Myocyte (in vitro differentiated cells): ENCODE results near the gene RAD51B. TPM values are rescaled to one million over a fixed set of nuclear protein-coding genes. Genes with fewer than 3 reads are reported as not detected.

Experiments used
- DNase-seq: peaks from one replicate; pipeline ENCODE4 v3.0.0-alpha.2; 2012; ENCODE audit warnings: low read depth
- total RNA-seq: library from RNA; depleted of rRNA; stranded (reverse); fragments of >200 nt; gene quantifications from 2 replicates; pipeline ENCODE4 v1.2.3, GENCODE V29; 2014

RAD51B gene
- total RNA-seq, 1 donor from 2014 or later = 70.0 TPM

DNA sequence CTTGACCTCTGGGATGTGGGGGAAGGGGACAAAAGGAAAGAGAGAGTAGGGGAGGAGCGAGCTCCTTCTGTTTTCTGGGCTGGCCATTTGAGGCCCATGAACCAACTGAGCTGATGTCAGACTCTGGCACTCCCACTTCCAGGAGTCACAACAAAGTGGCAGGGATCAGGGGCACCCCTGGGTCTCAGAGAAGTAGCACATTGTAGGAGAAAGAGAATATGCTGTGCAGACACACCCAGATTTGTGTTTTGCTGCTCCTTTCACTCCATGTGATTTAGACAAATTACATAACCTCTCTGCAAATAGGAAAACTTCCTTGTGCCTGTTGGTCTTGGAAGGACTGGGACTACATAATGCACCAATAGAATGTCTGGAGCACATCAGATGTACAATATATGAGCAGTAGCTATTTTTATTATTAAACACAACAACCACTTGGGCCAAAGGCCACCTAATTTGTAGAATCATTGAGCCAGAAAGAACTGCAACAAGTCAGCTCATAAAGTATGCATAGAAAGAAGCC, 707.8 kb downstream of the RAD51B start:
- DNase-seq = peak; percentile 85

DNA sequence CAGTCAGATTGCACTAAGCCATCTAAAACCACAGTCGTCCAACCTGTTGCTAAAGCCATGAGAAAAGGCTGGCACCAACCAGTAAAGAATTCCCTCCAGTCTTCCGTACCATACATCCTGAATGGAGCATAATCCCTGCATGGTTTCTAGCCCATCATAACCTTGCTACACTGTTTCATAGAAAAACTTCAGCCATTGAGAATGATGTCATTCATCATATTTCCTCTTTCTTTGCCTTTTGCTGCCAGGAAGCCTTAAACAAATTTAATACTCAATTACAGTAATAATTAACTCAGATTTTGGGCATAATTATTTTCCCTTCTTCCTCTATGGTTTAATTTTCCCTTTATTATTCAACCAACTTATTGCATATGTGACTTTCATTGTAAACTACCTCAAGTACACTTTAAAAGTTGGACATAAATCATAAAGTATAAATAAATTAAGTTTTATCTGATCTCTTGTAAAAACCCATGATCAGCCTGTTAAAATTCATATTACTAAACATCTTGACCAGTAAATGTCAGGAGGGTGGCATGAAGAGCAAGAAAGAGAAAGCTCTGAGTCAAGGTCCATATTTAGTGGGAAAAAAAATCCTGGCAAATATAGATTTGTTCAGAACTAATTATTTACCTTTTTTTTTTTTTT, 708.6 kb downstream of the RAD51B start:
- no peak for DNase-seq

DNA sequence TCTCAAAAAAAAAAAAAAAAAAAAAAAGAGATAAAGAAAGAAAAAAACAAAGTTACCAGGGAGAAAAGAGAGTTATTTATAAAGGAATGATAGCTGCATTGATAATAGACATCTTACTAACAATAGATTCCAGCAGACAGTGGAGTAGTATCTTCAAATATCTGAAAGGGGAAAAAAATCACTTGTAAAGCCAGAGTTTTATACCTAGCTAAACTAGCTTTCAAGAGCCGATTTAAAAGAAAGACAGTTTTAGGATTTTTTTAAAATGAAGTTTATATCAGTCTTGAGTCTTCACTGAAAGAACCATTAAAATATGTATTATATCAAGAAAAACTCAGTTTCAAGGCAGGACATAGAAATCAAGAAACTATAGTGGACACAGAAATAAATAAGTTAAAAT, 710.9 kb downstream of the RAD51B start:
- DNase-seq = no peak

DNA sequence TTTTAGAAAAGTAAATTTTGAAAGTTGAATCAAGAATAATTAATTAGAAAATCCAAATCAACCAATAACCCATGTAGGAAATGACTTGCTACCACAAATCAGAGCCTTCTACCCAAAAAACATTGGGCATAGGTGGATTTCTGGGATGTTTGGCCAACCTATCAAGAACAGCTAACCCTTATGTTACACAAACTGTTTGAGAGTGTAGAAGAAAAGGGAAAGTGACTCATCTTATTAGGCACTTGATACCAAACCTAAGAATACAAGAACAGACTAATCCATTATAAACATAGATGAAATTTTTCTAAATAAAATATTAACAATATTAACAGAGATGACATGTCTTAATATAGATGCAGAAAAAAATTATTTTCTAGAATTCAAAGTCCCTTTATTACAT, 712.9 kb downstream of the RAD51B start:
- no peak for DNase-seq

DNA sequence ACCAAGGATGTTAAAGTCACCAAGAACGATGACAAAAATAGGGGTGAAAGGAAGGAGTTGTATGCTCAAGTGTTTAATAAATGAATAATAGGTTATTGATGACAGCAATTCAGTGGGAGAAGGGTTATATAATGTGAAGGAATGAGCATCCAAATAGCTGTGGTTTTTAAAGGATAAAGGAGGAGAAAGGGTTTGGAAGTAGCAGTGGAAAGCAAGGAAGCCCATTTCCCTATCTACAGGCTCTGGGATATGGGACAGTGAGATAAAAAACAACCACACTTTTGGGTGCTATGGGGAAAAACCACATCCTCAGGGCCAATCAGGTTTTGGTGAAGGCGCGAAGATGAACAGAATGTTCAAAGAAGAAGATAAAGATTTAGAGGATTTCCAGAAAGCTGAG, 714.7 kb downstream of the RAD51B start:
- DNase-seq = no peak

DNA sequence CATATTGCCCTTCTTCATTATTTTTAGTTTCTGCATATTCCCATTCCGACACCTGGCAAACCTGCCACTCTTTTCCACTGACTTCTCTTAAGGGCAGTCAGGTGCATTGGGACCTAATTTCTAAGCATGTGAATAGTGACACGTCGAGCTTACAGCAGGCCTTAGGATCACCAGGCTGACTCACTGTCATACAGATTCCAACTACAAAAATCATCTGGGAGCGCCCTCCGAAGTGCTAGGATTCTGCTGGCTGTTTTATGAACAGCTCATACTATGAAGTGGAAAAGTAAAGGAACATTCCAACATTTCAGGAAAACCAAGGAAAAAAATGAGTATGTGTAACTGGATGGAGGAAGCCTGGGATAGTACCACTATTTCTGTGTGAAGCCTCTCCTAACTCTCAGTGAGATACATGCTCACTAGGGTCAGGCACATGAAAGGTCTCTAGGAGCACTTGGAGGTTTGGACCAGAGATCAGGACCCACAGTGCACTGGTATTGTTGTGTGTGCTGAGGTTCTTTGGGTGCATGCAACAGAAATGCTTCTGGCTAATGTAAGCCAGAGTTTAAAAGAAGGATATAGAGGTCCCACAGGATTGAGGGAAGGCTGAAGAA, 715.9 kb downstream of the RAD51B start:
- peak; percentile 78 for DNase-seq

DNA sequence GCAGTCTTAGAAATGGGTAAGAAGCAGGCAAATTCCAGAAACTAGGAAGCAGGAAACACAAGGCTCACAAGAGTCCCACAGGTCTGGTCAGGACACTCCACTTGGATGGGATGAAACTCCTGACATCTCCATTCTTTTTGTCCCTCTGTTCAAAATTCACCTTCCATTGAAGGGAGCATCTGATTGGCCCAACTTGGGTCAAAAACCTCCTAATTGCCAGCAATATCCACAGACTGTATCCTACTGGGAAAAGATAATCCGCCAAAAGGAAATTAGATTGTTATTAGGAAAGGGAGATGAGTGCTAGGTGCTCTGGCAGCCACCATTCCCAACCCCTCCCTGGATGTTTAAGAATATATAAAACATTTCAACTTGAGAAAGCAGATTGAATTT, 716.4 kb downstream of the RAD51B start:
- DNase-seq = no peak

DNA sequence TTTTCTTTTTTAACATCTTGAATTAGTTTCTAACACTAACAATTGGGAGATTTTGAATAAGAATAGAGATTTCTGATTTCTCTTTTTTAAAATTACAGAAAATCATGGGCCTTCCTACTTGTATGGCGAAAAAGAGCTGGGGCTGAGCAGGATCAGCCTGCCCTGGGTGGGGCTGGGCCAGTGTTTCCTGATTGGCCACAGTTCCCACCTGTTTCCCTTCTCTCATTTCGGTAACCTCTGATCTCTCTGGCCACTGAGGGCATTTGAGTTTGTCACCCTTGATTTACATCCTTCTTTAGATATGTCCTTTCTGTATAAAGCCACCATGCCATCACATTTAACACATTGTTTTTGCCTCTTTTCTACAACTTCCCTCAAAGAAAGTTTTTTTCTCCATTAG, 719.1 kb downstream of the RAD51B start:
- DNase-seq = no peak

DNA sequence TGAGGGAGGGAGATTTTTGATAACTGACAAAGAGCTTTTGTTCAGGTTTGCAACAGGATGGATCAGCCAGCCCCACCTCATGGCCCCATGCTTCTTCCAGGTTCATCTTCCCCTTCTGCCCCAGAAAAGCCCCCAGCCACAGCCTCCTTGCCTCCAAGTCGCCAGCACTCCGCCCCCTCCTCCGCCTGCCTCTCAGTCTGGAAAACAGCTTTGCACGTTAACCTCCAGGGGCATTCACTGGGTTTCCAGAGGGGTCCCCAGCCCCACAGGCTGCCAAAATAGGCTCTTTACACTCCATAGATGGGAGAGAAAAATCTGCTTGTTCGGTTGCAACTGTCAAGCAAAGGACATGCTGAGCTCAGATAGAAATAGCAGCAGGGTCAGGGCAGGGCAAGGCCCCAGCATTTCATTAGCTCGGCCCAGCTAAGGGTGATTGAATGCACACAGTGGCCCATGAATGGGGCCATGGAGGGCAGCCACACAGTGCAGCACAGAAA, 719.7 kb downstream of the RAD51B start:
- DNase-seq = no peak

DNA sequence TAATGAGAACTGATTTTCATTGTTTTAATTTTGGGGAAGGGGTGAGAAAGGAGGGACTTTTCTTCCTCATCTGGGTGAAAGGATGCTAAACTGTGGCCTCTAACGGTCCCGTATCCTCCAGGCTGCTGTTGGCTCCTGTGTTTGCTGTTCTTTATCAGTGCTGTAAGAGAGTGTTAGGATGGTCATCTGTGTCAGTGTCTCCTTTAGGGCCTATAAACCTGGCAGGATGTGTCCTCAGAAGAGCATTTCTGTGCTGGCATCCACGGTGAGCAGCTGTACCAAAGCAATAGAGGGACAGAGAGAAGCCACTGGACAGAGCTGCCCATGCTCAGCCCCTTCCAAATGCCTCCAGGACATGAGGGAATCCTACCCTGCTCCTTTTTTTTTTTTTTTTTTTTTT, 720.2 kb downstream of the RAD51B start:
- no peak for DNase-seq

DNA sequence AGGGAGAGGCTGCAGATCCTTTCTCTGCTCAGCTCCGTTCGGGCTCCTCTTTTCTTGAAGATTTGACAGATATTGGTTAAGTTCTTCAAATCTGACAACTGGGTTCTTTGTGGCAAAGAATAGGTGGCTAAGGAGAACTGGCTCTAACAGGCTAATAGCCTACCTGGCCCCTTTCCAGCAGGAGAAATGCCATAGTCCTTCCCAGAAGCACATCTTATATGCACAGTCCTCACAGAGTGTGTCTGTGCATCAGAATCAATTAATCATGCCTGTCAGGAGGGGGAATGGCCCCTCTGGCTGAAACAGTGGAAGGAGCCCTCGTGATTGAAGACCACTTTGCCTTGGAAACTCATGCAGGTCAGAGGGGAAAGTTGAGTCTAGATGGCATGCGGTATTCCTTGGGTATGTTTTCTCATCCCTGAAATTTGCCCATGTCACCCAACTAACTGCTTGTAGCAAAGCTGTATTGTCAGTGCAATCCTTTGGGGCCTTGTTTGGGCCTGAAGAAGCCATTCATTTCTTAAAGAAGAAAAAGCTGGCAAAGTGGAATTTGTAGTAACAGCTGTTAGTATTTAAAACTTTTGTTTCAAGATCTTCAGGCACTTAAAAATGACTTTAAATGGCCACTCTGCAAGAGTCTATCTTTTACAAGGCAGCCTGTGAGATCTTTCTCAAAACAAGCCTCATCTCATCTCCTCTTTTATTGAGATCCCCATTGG, 721.8 kb downstream of the RAD51B start:
- DNase-seq = no peak

DNA sequence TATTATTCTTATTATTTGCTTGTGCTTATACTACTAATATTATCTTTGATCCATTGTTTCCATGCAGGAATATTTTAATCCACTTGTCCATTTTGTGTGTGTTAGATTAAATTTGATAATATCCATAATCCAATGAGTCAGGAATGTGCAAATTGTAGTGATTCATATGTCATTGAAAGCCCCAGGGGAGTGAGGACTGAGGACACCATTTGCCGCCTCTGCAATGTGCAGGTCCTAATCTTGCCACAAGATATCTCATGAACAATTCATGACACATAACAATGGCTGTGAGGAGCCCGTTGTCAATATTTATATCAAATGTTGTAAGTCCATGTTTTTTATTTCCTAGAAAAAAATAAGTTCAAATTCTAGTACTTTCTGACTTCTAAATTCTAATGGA, 722.8 kb downstream of the RAD51B start:
- DNase-seq = no peak

DNA sequence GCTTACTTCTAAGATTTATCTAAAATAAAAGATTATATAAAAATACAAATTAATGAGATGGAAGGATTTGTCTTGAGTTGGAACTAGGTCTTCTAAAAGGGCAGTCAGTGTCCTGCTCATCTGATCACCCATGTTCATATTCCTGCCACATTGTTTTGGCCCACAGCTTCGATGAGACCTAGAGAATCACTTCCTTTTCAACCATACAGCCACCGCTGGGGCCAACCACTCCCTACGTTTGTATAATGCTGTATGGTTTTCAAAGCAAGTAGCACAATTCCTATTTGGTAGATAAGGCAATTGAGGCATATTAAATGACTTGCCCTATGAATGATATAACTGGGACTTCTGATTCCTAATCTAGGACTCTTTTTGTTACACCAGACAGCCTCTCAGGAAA, 723.9 kb downstream of the RAD51B start:
- no peak for DNase-seq

DNA sequence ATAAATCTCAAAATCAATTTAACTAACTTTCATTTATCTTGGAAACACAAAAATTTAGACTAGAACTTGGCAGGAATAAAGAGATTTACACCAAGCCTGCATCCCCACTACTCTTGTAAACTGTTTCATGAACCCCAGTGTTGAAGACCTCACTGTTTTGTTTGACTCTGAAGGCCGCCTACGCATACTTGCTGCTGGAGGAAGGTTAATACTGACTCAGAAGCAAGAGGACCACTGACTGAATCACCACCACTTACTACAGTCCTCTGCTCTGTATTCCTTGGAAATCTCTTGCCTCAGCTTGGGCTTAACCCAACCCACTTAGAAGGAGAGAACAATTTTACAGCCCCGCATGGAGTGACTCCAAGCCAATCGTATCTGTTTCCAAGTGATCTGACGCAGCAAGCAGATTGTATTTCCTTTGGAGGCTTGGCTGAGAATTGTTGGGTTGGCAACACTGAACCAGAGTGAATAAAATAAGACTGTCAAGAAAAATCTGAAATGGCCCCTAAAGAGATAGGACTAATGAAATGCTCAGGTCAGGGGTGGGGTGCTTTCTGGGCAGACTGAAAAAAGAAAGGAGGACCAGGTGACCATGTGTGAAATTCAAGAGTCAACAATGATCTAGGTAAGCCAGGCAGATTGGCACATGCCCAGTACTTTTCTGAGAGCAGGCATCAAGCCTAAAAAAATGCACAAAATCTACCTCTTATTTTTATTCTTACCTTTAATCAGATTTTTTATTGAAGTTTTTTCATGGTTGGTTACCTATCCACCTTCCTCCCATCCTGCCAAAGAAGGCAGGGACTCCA, 724.7 kb downstream of the RAD51B start:
- DNase-seq = peak; percentile 96

DNA sequence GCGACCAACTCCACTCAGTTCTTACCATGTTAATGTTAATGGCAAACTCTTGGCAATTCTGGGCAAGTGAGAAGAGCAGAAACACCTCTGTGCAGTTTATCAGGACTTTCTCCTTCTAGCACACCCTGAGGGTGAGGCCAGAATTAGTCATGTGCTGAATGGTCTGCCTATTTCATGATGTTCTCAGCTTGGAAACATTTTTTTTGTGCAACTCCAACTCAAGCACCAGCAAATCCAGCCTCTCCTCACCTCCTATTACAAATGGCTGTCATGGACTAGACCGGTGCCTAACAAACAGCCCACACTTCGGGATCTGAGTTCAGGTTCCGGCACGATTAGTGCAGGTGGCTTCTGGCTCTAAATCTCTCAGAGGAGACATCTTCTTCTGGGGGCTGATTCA, 727.3 kb downstream of the RAD51B start:
- DNase-seq = no peak

DNA sequence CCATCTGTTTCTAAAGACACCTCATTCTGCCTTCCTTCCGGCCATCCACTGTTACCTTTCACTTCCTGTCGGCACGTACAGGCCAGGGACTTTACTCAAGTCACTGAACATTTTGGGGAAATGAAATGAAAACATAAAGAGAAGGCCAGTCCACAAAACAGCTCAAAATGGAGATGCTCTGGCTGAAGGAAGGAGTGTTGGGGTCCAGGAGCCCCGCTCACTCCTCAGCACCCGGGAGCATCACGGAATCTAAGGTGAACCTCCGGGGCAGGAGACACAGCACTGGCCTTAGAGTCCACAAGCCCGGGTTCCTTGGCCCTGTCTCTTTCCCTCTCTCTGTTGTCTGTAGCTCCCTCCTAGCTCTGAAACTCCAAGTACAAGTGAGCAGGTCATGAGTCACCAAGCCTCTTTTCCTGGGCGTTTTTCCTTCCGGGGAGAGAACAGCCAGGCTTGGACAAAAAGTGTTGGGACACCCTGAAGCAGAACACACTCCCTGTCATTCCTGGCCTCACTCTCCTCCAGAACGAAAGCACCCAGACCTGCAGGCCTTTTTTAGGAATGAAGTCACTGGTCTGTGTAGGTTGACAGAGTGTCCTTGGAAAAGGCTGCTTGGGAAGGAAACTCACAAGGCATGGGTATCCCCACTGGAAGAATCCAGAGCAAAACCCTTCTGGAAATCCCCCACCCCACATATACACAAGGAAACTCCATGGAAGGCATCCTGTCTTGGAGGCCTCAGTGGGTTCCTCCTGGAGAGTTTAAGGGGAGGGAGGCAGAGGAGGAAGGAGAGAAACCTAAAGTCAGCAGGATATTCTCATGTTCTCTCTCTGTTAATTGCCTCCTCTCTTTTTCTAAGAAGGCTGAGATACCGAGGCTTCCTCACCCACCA, 728.0 kb downstream of the RAD51B start:
- DNase-seq = peak; percentile 90

DNA sequence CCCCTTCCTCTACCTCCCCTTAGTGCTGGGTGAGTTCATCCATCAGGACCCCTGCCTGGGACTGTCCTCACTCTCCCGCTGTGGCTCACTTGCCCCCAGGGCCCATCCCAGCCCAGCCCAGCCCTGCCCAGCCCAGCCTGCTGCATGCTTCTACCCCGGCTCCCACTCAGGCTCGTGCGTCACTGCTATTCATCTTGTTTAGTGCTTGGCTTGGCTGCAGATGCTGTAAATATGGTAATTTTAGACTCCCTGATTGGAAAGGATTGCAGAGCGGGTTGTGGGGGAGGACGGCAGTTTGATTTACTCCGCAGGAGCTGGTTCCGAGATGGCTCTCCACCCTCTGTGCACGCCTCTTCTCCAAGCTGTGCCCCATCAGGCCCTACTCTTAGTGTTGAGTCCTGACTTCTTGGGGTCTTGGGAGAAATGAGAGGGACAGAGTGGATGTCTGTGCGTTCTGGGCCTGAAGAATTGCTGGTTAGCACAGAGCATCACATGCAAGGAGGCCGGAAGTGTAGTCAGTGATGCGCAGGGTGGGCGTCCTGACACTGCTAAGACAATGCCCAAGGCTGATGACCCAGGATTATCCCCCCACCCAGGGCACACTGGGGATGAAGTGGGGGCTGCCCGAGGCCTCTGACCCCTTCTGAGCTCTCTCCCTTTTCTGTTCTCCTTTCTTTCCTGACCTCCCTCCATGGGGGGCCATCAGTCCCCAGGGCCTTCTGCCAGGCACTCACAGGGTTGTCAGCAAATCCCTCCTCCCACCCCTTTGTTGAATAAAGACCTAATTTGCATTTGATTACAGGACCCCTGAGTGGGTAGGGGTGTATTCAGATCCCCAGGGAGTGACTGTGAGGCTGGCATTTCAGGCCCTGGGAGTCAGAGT, 728.9 kb downstream of the RAD51B start:
- DNase-seq = peak; percentile 98

DNA sequence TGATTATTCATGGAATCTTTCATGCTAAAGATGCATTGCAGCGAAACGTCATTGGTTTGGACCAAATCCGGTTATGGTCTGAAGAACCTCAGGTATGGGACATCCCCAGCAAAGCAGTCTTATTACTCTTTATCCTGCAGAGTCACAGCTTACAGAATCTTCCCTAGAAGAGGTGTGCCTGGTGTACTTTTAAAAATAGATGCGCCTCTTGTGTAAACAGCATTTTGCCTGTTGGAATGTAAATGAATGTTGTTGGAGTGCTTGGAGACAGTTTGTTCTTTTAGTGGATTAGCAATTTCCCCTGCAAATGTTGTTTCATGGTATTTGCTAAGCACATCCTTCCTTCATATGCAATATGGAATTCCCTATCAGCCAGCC, 730.7 kb downstream of the RAD51B start:
- no peak for DNase-seq

DNA sequence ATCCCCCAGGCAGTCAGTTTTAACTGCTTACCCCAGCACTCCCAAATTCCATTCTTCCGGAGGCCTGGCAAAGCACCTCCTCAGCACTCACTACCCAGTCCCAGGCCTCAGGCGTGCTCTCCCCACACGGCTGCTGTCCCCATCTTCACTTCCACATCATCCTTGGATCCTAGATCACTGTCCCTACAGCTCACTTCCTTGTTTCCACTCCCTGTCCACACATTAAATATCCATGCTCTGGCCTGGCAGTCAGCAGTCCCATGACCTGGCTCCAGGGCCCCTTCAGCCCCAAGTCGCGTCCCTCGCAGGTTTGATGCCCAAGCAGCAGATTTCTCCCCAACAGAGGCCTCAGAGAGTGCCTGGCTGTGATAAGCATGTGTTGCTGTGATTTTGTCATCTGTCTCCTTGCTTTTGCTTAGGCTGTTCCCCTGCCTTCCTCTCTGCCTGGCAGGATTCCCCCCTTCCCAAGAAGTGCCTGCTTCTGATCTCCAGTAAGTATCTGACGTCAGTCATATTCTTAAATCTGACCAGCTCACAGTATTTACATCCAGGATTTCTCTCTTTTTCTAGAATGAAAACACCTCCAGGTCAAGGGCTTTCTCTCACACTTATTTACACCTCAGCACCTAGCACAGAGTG, 731.6 kb downstream of the RAD51B start:
- no peak for DNase-seq
